Measurements from ENCODE around the gene TUBGCP2.

- TF ChIP-seq POLR2A (IDR thresholded peaks at IDR 0.05; ENCODE audit: low read length) (no peak), GATA1 (IDR thresholded peaks at IDR 0.05; ENCODE audit: low read depth, low read length) (no peak)
These were observed 14.5 kb downstream of the TUBGCP2 start for GRCh38 chr10:133294189-133294588.

Data from erythroblast (primary cell).